Measurements from ENCODE around the gene CAPNS2.

The CAPNS2 gene

GRCh38 chr16:55542459-55543082 lies 23.9 kb upstream of the CAPNS2 start:
- TF ChIP-seq ARNTL (CRISPR knock-in tag; IDR thresholded peaks at IDR 0.05; ENCODE audit: borderline replicate concordance, low read depth) (no peak), ISL1 (CRISPR knock-in tag; IDR thresholded peaks at IDR 0.05) (peak; percentile 11; the same call in 1 of the 2 replicates)
- ATAC-seq: peak; percentile 88

GRCh38 chr16:55543472-55543871 lies 23.0 kb upstream of the CAPNS2 start:
- ATAC-seq: peak; percentile 73
- TF ChIP-seq BACH2 (CRISPR knock-in tag; IDR thresholded peaks at IDR 0.05; ENCODE audit: borderline replicate concordance) (no peak), POU6F1 (CRISPR knock-in tag; IDR thresholded peaks at IDR 0.05; ENCODE audit: borderline replicate concordance, low read depth) (no peak), ZNF70 (CRISPR knock-in tag; IDR thresholded peaks at IDR 0.05) (no peak), TSHZ2 (CRISPR knock-in tag; IDR thresholded peaks at IDR 0.05) (no peak), CSRNP3 (CRISPR knock-in tag; IDR thresholded peaks at IDR 0.05) (no peak), RARB (CRISPR knock-in tag; IDR thresholded peaks at IDR 0.05) (no peak), ISL1 (CRISPR knock-in tag; IDR thresholded peaks at IDR 0.05) (no peak), PATZ1 (CRISPR knock-in tag; IDR thresholded peaks at IDR 0.05; ENCODE audit: borderline replicate concordance) (no peak), ESRRG (CRISPR knock-in tag; IDR thresholded peaks at IDR 0.05) (no peak)

GRCh38 chr16:55552621-55553020 lies 13.9 kb upstream of the CAPNS2 start:
- ATAC-seq: peak; percentile 70
- no peak for TF ChIP-seq PATZ1 (CRISPR knock-in tag; IDR thresholded peaks at IDR 0.05; ENCODE audit: borderline replicate concordance)
- peak; percentile 42 for TF ChIP-seq ISL1 (CRISPR knock-in tag; IDR thresholded peaks at IDR 0.05)

- TF ChIP-seq ISL1 (CRISPR knock-in tag; IDR thresholded peaks at IDR 0.05) (no peak), PPARA (CRISPR knock-in tag; IDR thresholded peaks at IDR 0.05; ENCODE audit: borderline replicate concordance) (no peak), TSHZ2 (CRISPR knock-in tag; IDR thresholded peaks at IDR 0.05) (no peak), TOX (CRISPR knock-in tag; IDR thresholded peaks at IDR 0.05; ENCODE audit: borderline replicate concordance) (no peak), ZFP3 (CRISPR knock-in tag; IDR thresholded peaks at IDR 0.05) (no peak), CREB5 (CRISPR knock-in tag; IDR thresholded peaks at IDR 0.05; ENCODE audit: low read depth) (no peak), ZNF8 (CRISPR knock-in tag; IDR thresholded peaks at IDR 0.05) (no peak)
- no peak for ATAC-seq
Observed at GRCh38 chr16:55555436-55555835, 11.0 kb upstream of the CAPNS2 start.

Measured in SK-N-SH treated with all-trans-retinoic acid at 6 μM for 48 hours (cell line).